HepG2 (cell line): ENCODE measurements around the gene OSBPL2. TPM values are rescaled to one million over a fixed set of nuclear protein-coding genes. Genes with fewer than 3 reads are reported as not detected.
A peak's percentile ranks its signal among the peaks of the same experiment; 100 is the strongest.

ENCODE experiments used
- DR1 ChIP-seq: sonication (generic); formaldehyde crosslinking; IDR thresholded peaks from 2 replicates; pipeline ENCODE4 v1.8.0; 2021; ENCODE audit warnings: mild to moderate bottlenecking, missing genetic modification reagents, inconsistent platforms
- GLI4 ChIP-seq: sonication (generic); formaldehyde crosslinking; IDR thresholded peaks from 2 replicates; pipeline ENCODE4 v1.5.1; 2020; ENCODE audit warnings: missing genetic modification reagents, mild to moderate bottlenecking, moderate library complexity, borderline replicate concordance
- HNRNPK ChIP-seq: fragments of 200-400 bp; formaldehyde crosslinking; IDR thresholded peaks from 2 replicates; pipeline ENCODE4 v1.6.1; 2018; ENCODE audit warnings: low read length, low read depth, moderate library complexity, mild to moderate bottlenecking; ENCODE audit not compliant: poor library complexity, severe bottlenecking
- MYNN ChIP-seq: sonication (generic); formaldehyde crosslinking; IDR thresholded peaks from 2 replicates; pipeline ENCODE4 v1.4.0; 2020; ENCODE audit warnings: mild to moderate bottlenecking, low read depth, missing genetic modification reagents
- PRDM15 ChIP-seq: sonication (generic); formaldehyde crosslinking; IDR thresholded peaks from 2 replicates; pipeline ENCODE4 v1.4.0; 2020; ENCODE audit warnings: missing genetic modification reagents
- RBM22 ChIP-seq: fragments of 200-400 bp; formaldehyde crosslinking; optimal IDR thresholded peaks from 2 replicates; pipeline ENCODE3; 2017; ENCODE audit warnings: mild to moderate bottlenecking, low read length, moderate library complexity
- RFX1 ChIP-seq: fragments of 450-650 bp; IDR thresholded peaks from 2 replicates; pipeline ENCODE4 v1.6.1; 2017
- SNAPC4 ChIP-seq: sonication (generic); formaldehyde crosslinking; IDR thresholded peaks from 2 replicates; pipeline ENCODE4 v1.4.0; 2020; ENCODE audit warnings: mild to moderate bottlenecking, missing genetic modification reagents
- SOX5 ChIP-seq: IDR thresholded peaks from 2 replicates; pipeline ENCODE4 v1.6.1; 2016; ENCODE audit warnings: borderline replicate concordance
- TEAD2 ChIP-seq: sonication (generic); formaldehyde crosslinking; IDR thresholded peaks from 2 replicates; pipeline ENCODE4 v1.9.0; 2021; ENCODE audit warnings: missing genetic modification reagents
- ZNF256 ChIP-seq: sonication (generic); formaldehyde crosslinking; conservative IDR thresholded peaks from 2 replicates; pipeline ENCODE4 v1.4.0; 2020; ENCODE audit warnings: missing genetic modification reagents
- ZNF263 ChIP-seq: sonication (generic); formaldehyde crosslinking; IDR thresholded peaks from 2 replicates; pipeline ENCODE4 v1.4.0; 2020; ENCODE audit warnings: missing genetic modification reagents
- ZNF558 ChIP-seq: sonication (generic); formaldehyde crosslinking; IDR thresholded peaks from 2 replicates; pipeline ENCODE4 v1.9.0; 2022; ENCODE audit warnings: mild to moderate bottlenecking, missing genetic modification reagents, borderline replicate concordance
- ZNF660 ChIP-seq: sonication (generic); formaldehyde crosslinking; IDR thresholded peaks from 2 replicates; pipeline ENCODE4 v1.5.1; 2020; ENCODE audit warnings: mild to moderate bottlenecking, low read depth, missing genetic modification reagents, borderline replicate concordance
- ZNF674 ChIP-seq: sonication (generic); formaldehyde crosslinking; IDR thresholded peaks from 2 replicates; pipeline ENCODE4 v1.5.0; 2020; ENCODE audit warnings: low read depth, mild to moderate bottlenecking, missing genetic modification reagents
- ZNF687 ChIP-seq: sonication (generic); formaldehyde crosslinking; IDR thresholded peaks from 2 replicates; pipeline ENCODE4 v1.5.1; 2020; ENCODE audit warnings: mild to moderate bottlenecking, missing genetic modification reagents, moderate library complexity
- ZNF709 ChIP-seq: sonication (generic); formaldehyde crosslinking; IDR thresholded peaks from 2 replicates; pipeline ENCODE4 v1.5.0; 2020; ENCODE audit warnings: mild to moderate bottlenecking, missing genetic modification reagents
- polyA plus RNA-seq, 8 experiments: library from polyadenylated mRNA; depleted of rRNA in 3 of 8; stranded (reverse) in 7 of 8; unstranded in 1 of 8; fragments of >200 nt; fragmentation: Illumina TruSeq in 4 of 8; extraction: Trizol in 4 of 8; gene quantifications; 2 replicates each; pipeline versions ENCODE4 v1.2.1 to v1.2.3, GENCODE V29; 2011 to 2016; ENCODE audit warnings: low read depth in 4 of 8, missing spikeins in 1 of 8, mixed read lengths in 1 of 8; ENCODE audit not compliant: insufficient read depth in 1 of 8
- total RNA-seq, 5 experiments: library from RNA; depleted of rRNA; stranded (reverse); fragments of >200 nt; fragmentation: Illumina TruSeq; extraction: Trizol; gene quantifications; 2 replicates each; pipeline ENCODE4 v1.2.3, GENCODE V29; 2016; ENCODE audit warnings: low read depth in 1 of 5

OSBPL2 gene
- total and polyA plus RNA-seq, 2 of the 13 experiments (the other 11 are each of a cell fraction or from before 2014, with no cell fraction given), result 18.5 to 37.4 TPM

GRCh38 chr20:62219992-62220665 lies 18.2 kb upstream of the OSBPL2 start, which contains the start of gene HRH3 (continued):
- no peak for TF ChIP-seq SNAPC4
- TF ChIP-seq ZNF660, result no peak
- TF ChIP-seq ZNF256 (CRISPR knock-in tag), result no peak
- TF ChIP-seq ZNF687 (CRISPR knock-in tag), result peak; percentile 53
- TF ChIP-seq GLI4 (CRISPR knock-in tag), result no peak
- peak; percentile 74; the same call in 1 of the 2 replicates for TF ChIP-seq ZNF709 (CRISPR knock-in tag)
- no peak for TF ChIP-seq RFX1
- TF ChIP-seq ZNF263 (CRISPR knock-in tag), result peak; percentile 31; the same call in 1 of the 2 replicates
- no peak for TF ChIP-seq ZNF558 (CRISPR knock-in tag)
- TF ChIP-seq RBM22, result no peak
- TF ChIP-seq DR1 (CRISPR knock-in tag), result 0 out of 2 replicates have a peak, but pooled peaks have one; percentile 39
- TF ChIP-seq MYNN (CRISPR knock-in tag), result 0 out of 2 replicates have a peak, but pooled peaks have one; percentile 57
- 0 out of 2 replicates have a peak, but pooled peaks have one; percentile 38 for TF ChIP-seq PRDM15 (CRISPR knock-in tag)
- TF ChIP-seq SOX5, result no peak
- 0 out of 2 replicates have a peak, but pooled peaks have one; percentile 38 for TF ChIP-seq ZNF674 (CRISPR knock-in tag)
- no peak for TF ChIP-seq TEAD2 (CRISPR knock-in tag)
- no peak for TF ChIP-seq HNRNPK
